DND-41 (cell line): ENCODE data around the gene CSRP3.

ENCODE experiments used
- ATAC-seq: fragments of 200-7000 bp; cut with Tn5 transposase; 3 replicates; pipeline ENCODE4 v1.9.1; 2021; ENCODE audit warnings: low read depth; ENCODE audit not compliant: insufficient read depth
- DNase-seq: peaks from one replicate; pipeline ENCODE4 v3.0.0-alpha.2; 2020
- H2AFZ ChIP-seq: 2 replicates; pipeline ENCODE4 v1.6.0; 2012; ENCODE audit warnings: low read depth, low read length
- H3K27ac ChIP-seq: 2 replicates; pipeline ENCODE4 v1.5.1; 2012; ENCODE audit warnings: low read length, inconsistent platforms
- H3K27me3 ChIP-seq: fragments of 200-600 bp; sonication (generic); 2 replicates; pipeline ENCODE4 v1.6.0; 2012; ENCODE audit warnings: low read length, mild to moderate bottlenecking, inconsistent platforms; ENCODE audit not compliant: insufficient read depth, poor library complexity
- H3K36me3 ChIP-seq: 2 replicates; pipeline ENCODE4 v1.5.1; 2012; ENCODE audit warnings: low read length, inconsistent platforms; ENCODE audit not compliant: insufficient read depth
- H3K4me1 ChIP-seq: 2 replicates; pipeline ENCODE4 v1.5.1; 2012; ENCODE audit warnings: mild to moderate bottlenecking, low read length; ENCODE audit not compliant: insufficient read depth
- H3K4me2 ChIP-seq: 2 replicates; pipeline ENCODE4 v1.6.0; 2012; ENCODE audit warnings: mild to moderate bottlenecking, moderate library complexity, low read length, inconsistent platforms; ENCODE audit not compliant: insufficient read depth
- H3K4me3 ChIP-seq, 2 experiments: fragments of 200-600 bp in 1 of 2; shearing (Covaris generic) in 1 of 2; 2 replicates each; pipeline ENCODE4 v1.5.1; 2012 to 2016; ENCODE audit warnings: inconsistent platforms in 2 of 2, low read length in 2 of 2, mild to moderate bottlenecking in 2 of 2, low read depth in 1 of 2, moderate library complexity in 1 of 2
- H3K79me2 ChIP-seq: 2 replicates; pipeline ENCODE4 v1.6.0; 2012; ENCODE audit warnings: low read length, inconsistent platforms; ENCODE audit not compliant: insufficient read depth
- H3K9ac ChIP-seq: 2 replicates; pipeline ENCODE4 v1.6.0; 2012; ENCODE audit warnings: low read depth, mild to moderate bottlenecking, inconsistent platforms, low read length, moderate library complexity
- H3K9me3 ChIP-seq: 2 replicates; pipeline ENCODE4 v1.5.1; 2012; ENCODE audit warnings: low read length, moderate library complexity, mild to moderate bottlenecking, inconsistent platforms; ENCODE audit not compliant: insufficient read depth, severe bottlenecking
- H4K20me1 ChIP-seq: 2 replicates; pipeline ENCODE4 v1.6.0; 2012; ENCODE audit warnings: low read length; ENCODE audit not compliant: insufficient read depth
- CTCF ChIP-seq: IDR thresholded peaks from 2 replicates; pipeline ENCODE4 v1.5.1; 2012; ENCODE audit warnings: borderline replicate concordance, low read length, moderate library complexity, mild to moderate bottlenecking; ENCODE audit not compliant: poor library complexity, severe bottlenecking; ENCODE audit errors: extremely low read depth
- EZH2 ChIP-seq: IDR thresholded peaks from 3 replicates; pipeline ENCODE4 v1.6.1; 2012; ENCODE audit warnings: borderline replicate concordance, low read depth, mild to moderate bottlenecking, moderate library complexity, low read length, inconsistent platforms; ENCODE audit not compliant: severe bottlenecking

Gene CSRP3

GRCh38 chr11:19226378-19227195, 24.8 kb upstream of the CSRP3 start:
- H2AFZ ChIP-seq: no peak overlapping the region
- no peak overlapping the region for H3K4me3 ChIP-seq
- peaks cover 84% of the 10 kb centered on the region for H3K36me3 ChIP-seq
- no peak for TF ChIP-seq CTCF
- no peak for TF ChIP-seq EZH2
- H3K27ac ChIP-seq: no peak overlapping the region
- H3K4me1 ChIP-seq: no peaks in the 10 kb centered on the region
- DNase-seq (no peak), ATAC-seq (no peak)
- H3K9me3 ChIP-seq: no peaks in the 10 kb centered on the region
- 0 out of 2 replicates have a peak, but pooled peaks cover 3% of the 10 kb centered on the region for H4K20me1 ChIP-seq
- H3K27me3 ChIP-seq: no peaks in the 10 kb centered on the region
- no peaks in the 10 kb centered on the region for H3K79me2 ChIP-seq
- H3K9ac ChIP-seq: no peak overlapping the region
- H3K4me2 ChIP-seq: no peak overlapping the region

- Histone ChIP-seq H3K4me1 (no peaks in the 10 kb centered on the region), H3K36me3 (peaks cover 73% of the 10 kb centered on the region), H3K79me2 (no peaks in the 10 kb centered on the region), H4K20me1 (0 out of 2 replicates have a peak, but pooled peaks cover 3% of the 10 kb centered on the region), H3K9ac (no peak overlapping the region), H3K27me3 (no peaks in the 10 kb centered on the region), H3K27ac (no peak overlapping the region), H2AFZ (no peak overlapping the region), H3K4me3 (no peak overlapping the region), H3K4me2 (no peak overlapping the region), H3K9me3 (no peaks in the 10 kb centered on the region)
- no peak for ATAC-seq
- DNase-seq: no peak
- no peak for TF ChIP-seq CTCF
- no peak for TF ChIP-seq EZH2
Observed at GRCh38 chr11:19225581-19225980, 23.8 kb upstream of the CSRP3 start.

- H3K9me3 ChIP-seq: no peaks in the 10 kb centered on the region
- TF ChIP-seq CTCF (no peak), EZH2 (no peak)
- H4K20me1 ChIP-seq: 0 out of 2 replicates have a peak, but pooled peaks cover 3% of the 10 kb centered on the region
- H3K4me1 ChIP-seq: no peaks in the 10 kb centered on the region
- no peak overlapping the region for H3K4me2 ChIP-seq
- no peaks in the 10 kb centered on the region for H3K27me3 ChIP-seq
- no peak overlapping the region for H3K4me3 ChIP-seq
- no peak overlapping the region for H3K27ac ChIP-seq
- no peak for ATAC-seq
- no peak overlapping the region for H2AFZ ChIP-seq
- H3K9ac ChIP-seq: no peak overlapping the region
- peaks cover 69% of the 10 kb centered on the region for H3K36me3 ChIP-seq
- no peak for DNase-seq
- H3K79me2 ChIP-seq: no peaks in the 10 kb centered on the region
Observed at GRCh38 chr11:19225123-19225522, 23.3 kb upstream of the CSRP3 start.
